ENCODE measurements around the gene DYRK2. TPM values are rescaled to one million over a fixed set of nuclear protein-coding genes. Genes with fewer than 3 reads are reported as not detected.

The DYRK2 gene
- total RNA-seq, 2 experiments from 2014 or later, result 31.3 to 31.8 TPM

DNA sequence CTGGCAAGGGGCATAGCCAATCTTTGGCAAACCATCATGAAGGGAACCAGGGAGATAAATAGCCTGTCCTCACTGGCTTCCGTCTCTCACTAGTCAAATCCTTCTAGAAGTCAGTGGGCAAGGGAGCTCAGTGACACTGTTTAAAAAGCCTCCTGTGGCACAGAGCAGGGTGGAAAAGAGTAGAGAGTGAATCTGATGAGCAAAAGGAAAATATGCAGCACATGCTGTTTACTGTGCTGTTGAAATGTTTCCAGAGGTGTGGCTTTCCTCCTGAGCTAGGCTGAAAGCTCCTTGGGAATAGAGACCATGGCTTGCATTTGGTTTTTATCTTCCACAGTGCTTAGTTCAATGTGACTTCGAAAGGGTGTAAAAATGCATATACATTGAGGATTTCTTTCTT lies 7.7 kb upstream of the DYRK2 start:
- ChIA-PET POLR2A (no interaction called here), CTCF (no interaction called here)

DNA sequence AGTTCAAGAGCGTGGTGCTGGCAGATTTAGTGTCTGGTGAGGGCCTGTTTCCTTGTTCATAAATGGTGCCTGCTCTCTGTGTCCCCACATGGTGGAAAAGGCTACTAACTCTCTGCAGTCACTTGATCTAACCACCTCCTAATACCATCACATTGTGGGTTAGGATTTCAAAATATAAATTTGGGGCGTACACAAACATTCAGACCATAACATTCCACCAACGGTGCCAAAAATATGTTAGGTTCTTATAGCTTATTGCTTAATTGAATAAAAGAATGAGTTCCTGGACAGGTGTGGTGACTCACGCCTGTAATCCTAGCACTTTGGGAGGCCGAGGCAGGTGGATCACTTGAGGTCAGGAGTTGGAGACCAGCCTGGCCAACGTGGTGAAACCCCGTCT lies 3.4 kb upstream of the DYRK2 start:
- POLR2A ChIA-PET, result no interaction called here
- CTCF ChIA-PET, result no interaction called here

DNA sequence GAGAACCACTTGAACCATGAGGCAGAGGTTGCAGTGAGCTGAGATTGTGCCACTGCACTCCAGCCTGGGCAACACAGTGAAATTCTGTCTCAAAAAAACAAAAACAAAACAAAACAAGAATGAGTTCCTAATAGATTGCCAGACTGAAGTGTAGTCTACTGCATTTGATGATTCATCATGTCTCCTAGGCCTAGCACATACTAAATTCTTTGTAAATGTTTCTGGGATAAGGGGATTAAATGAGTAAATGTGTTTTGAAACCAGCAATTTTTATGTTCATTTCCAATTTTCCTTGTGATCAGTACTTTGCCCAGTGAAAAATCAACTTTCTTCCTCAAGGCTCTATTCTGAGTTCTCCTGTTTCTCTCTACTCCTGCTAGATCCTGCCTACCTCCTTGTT lies 2.9 kb upstream of the DYRK2 start:
- POLR2A ChIA-PET, result no interaction called here
- CTCF ChIA-PET, result no interaction called here

DNA sequence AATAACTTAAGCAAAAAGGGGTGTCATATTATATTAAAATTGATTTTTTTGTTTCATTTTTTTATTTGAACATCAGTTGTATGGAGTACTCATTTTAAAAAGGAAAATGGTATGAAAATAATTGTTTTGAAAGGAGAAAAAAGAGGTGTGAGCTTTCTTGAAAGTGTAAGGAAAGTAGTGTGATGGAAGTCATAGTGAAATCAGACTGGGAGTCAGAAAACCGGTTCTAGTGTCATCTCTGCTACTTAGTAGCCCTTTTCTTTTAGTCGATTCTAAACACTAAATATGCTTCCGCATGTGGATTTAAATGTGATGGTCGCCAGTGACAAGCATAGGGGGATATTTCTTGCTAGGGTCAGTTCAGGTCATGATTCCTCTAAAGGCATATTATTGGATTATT lies 1.8 kb upstream of the DYRK2 start:
- ChIA-PET CTCF (interaction anchor here (0.9 kb wide), 1 partner anchor 296 kb away, joined by 6 read pairs; no protein-coding TSS in a partner anchor), POLR2A (no interaction called here)

DNA sequence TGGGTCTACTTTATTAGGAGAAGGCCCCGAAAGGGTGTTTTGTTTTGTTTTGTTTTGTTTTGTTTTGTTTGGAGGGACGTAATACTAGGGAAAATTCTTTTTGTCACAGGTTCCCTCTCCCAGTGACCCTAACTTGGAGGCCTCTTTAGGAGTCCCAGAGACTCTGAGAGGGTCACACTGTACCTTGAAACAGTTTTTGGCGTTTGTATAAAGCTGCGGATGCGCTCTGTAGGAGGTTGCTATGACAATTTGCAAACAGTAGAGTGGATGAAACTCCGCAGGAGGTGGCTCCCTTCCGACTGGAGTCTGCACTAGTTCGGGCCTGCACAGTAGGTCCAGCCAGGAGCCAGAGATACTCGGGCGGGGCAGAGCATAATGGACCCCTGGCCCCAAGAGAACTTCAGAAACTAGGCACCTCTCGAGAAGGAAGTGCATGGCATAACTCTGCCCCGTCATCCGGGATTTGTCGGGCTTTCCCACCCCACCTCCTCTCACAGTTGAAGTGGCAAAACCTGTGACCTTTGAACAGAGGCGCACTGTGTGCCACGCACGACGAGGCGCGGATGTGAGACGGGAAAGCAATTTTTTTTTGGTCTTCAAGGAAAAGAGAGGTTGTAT lies 1.3 kb upstream of the DYRK2 start:
- CTCF ChIA-PET, result interaction anchor here (1.2 to 1.6 kb wide), 3 partner anchors 8 to 17 kb away, joined by 3 to 5 read pairs (median 4); no protein-coding TSS in a partner anchor
- POLR2A ChIA-PET, result interaction anchor here (1.3 kb wide), 1 partner anchor 377 kb away, joined by 5 read pairs; the partner anchor contains the start of gene CAND1

DNA sequence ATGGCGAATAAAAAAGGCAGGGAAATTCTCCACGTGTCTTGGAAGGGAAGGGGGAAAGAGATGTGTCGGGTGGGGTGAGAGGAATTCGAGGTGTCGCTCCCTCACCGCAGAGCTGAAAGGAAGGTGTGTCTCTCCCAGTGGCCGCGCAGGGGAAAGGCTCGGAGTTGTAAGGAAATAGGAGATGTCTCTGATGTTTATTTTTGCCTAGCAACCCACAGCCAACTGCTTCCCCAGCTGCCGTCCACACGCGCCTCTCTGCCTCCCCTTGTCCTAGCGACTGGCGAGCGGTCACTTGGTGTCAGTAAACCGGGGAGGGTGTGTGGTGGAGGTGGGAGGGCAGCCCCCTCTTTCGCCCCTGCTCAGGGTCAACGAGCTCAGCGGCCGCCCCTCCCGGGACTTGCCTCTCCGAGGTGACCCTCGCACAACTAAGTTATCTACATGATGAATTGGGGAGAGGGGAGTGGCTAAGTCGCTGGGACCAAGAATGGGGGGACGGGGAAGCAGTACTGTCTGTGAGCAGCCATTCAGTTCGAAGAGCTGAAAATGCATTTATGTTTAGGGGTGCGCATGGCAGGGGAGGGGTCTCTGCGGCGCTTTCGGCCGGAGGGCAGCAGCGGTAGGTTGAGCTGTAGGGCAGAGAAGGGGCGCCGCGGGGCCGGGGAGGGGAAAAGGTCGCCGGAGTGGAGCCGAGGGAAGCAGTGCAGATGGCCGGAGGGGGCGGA lies 585 bp upstream of the DYRK2 start:
- ChIA-PET CTCF (interaction anchor here (0.6 to 1.6 kb wide), 4 partner anchors 9 to 292 kb away, joined by 3 to 5 read pairs (median 4); no protein-coding TSS in a partner anchor), POLR2A (interaction anchor here (0.6 to 1.5 kb wide), 5 partner anchors 17 to 674 kb away, joined by 3 to 10 read pairs (median 5); partner anchors contain the start of gene CAND1)

DNA sequence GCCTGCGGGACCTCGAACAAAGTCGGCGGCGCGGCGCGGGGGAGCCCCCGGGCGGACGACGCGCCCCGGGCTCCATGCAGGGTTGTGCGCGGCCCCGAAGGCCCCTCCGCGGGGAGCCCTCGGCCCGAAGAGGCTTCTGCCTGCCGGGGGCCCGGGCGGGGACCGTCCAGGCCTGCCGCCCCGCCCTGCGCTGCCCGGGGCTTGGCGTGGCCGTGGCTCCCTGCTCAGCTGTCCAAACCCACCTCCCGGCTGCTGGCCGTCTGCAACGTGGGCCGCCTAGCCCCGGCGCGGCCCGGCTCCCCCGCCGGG lies 670 bp downstream of the DYRK2 start:
- POLR2A ChIA-PET, result interaction anchor here (0.6 to 1.5 kb wide), 3 partner anchors 19 to 197 kb away, joined by 3 to 5 read pairs (median 5); no protein-coding TSS in a partner anchor
- CTCF ChIA-PET, result interaction anchor here (1.6 kb wide), 1 partner anchor 10 kb away, joined by 3 read pairs; no protein-coding TSS in a partner anchor

DNA sequence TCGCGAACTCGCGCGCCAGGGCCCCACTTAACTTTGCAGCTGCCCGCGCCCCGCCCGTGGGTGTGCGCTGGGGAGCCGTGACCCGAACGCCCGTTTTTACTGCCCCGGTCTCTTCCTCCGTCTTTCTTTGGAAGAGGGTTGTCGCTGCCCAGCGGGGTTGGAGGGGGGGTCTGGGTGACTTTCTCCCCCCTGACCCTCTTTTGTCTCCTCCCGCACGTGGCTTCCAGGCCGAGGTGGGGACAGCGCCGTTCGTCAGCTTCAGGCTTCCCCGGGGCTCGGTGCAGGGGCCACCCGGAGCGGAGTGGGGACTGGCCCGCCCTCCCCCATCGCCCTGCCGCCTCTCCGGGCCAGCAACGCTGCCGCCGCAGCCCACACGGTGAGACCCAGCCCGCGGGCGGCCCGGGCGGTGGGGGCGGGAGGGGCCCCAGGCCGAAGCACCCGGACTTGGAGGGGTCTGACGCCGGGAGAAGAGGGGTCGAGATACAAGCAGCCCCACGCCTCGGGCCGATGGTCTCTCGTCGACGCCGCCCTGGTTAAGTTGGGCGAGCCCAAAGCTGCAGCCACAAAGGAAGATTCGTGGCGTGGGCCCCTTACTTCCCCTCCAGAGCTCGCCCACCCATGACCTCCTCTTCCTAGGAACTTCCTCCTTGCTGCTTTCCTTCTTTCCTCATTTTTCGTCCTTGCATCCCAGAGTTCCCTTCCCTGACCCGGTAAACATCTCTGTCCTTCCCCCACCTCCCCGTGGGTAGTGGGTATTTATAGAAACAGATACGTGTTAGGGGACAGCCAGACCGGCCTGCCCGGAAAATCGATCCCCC lies 1.2 kb downstream of the DYRK2 start:
- CTCF ChIA-PET, result interaction anchor here (1.1 to 1.2 kb wide), 2 partner anchors 81 to 289 kb away, joined by 3 read pairs; no protein-coding TSS in a partner anchor
- POLR2A ChIA-PET, result interaction anchor here (0.6 kb wide), 2 partner anchors 68 to 188 kb away, joined by 3 to 4 read pairs; no protein-coding TSS in a partner anchor

DNA sequence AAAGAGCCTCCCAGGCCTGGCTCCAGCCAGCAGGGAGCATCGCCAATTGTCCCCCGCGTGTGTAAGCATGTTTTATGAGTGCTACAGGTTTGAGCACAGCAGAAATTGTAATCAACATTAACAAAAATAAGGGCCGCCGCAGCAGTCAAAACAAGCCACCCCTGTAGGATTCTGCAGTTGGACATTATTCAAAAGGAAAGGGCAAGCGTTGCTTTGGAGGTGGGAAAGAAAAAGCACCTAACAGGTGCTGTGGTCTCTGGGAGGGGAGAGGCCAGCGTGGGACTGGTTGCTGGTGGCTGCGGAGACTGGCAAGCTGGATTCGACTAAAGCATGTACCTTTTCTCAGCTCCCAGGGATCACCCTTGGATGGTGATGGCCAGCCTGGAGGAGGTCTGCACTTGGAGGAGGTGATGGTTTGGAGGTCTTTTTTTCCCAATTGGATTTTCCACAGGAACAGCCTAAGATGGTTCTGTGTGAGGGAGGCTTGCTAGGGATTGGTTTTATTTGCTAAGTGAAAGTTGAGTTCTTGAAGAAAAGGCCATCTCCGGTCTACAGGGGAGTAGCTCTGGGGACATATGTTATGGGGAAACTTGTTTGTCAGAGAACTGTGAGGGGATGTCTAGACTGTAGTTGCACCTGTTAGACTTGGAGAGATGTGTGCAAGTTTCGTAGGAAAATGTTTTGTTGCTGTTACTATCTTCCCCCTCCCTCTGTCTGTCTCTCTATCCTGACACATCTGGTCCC lies 2.0 kb downstream of the DYRK2 start:
- POLR2A ChIA-PET, result no interaction called here
- CTCF ChIA-PET, result interaction anchor here (0.6 to 1.2 kb wide), 3 partner anchors 81 to 288 kb away, joined by 3 read pairs; no protein-coding TSS in a partner anchor

DNA sequence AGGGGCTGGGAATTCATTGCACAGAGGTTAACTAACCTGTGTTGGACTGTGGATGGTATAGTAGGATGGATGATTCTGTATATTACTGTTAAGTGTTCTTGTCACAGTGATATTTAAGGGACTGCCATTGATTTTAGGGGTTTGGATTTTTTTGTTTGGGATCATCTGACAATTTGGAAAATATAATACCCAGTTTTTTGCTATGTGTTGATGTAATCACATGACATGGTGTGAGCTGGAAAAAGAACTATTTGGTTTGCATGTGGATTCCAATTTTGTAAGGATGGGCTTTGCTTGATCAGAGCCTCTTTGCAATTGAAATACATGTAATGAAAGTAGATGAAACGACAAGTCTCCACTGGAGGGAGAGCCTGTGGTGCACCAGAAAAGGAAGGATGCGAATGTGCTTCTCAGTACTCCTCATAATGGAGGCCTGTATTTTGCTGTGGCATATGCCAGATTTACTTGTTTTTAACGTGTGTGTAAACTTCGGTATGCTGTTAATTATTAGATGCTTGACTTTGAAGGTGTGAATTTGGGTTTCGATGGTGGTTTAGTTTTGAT lies 2.7 kb downstream of the DYRK2 start:
- ChIA-PET CTCF (interaction anchor here (0.6 to 1.2 kb wide), 2 partner anchors 115 to 287 kb away, joined by 3 read pairs; no protein-coding TSS in a partner anchor), POLR2A (no interaction called here)

DNA sequence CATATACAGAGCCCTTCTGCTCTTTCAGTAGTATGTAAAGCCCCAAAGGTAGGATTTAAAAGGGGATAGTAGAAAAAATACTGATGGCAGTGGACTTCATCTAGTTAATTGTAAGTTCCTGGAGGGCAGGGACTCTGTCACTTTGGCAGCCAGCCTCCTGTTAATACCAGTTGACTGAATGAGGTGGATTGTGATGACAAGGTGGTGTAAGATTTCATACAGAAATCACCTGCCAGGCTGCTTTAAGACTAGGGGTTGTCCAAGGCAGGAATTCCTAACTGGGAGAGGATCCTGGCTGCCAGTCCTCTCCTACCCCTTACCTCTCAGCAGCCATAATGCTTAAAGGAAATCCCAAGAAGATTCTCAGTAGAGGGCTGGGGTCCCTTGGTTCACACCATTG lies 7.3 kb downstream of the DYRK2 start:
- CTCF ChIA-PET, result no interaction called here
- POLR2A ChIA-PET, result no interaction called here

DNA sequence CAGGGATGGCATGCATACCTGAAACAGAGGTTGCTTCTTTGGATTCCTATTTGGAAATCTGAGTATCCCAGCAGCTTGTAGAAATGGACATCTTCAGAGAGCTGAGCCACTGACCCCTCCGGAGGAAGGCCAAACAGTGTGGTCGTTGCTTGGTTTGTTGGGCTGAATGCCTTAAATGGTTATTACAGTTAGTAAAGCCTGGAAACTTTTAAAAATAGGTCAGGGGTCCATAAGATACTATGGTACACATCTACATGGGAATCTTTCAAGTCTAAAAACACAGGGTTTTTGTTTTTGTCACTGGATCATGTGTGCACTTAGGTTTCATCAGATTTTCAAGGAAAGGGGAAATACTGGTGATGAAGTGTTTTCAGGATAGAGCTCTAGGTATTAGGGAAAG lies 7.7 kb downstream of the DYRK2 start:
- POLR2A ChIA-PET, result no interaction called here
- CTCF ChIA-PET, result no interaction called here

DNA sequence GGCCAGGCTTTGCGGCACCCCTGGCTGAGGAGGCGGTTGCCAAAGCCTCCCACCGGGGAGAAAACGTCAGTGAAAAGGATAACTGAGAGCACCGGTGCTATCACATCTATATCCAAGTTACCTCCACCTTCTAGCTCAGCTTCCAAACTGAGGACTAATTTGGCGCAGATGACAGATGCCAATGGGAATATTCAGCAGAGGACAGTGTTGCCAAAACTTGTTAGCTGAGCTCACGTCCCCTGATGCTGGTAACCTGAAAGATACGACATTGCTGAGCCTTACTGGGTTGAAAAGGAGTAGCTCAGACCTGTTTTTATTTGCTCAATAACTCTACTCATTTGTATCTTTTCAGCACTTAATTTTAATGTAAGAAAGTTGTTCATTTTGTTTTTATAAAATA lies 9.9 kb downstream of the DYRK2 start:
- CTCF ChIA-PET, result no interaction called here
- POLR2A ChIA-PET, result no interaction called here

DNA sequence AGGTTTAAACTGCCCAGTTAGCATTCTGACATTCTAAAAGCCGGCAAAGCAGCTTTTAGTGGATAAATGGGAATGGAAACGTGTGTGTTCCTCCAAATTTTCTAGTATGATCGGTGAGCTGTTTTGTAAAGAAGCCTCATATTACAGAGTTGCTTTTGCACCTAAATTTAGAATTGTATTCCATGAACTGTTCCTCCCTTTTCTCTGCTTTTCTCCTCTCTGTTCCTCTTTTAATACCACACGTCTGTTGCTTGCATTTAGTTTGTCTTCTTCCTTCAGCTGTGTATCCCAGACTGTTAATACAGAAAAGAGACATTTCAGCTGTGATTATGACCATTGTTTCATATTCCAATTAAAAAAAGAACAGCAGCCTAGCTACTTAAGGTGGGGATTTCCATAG lies 10.7 kb downstream of the DYRK2 start:
- ChIA-PET POLR2A (no interaction called here), CTCF (no interaction called here)

DNA sequence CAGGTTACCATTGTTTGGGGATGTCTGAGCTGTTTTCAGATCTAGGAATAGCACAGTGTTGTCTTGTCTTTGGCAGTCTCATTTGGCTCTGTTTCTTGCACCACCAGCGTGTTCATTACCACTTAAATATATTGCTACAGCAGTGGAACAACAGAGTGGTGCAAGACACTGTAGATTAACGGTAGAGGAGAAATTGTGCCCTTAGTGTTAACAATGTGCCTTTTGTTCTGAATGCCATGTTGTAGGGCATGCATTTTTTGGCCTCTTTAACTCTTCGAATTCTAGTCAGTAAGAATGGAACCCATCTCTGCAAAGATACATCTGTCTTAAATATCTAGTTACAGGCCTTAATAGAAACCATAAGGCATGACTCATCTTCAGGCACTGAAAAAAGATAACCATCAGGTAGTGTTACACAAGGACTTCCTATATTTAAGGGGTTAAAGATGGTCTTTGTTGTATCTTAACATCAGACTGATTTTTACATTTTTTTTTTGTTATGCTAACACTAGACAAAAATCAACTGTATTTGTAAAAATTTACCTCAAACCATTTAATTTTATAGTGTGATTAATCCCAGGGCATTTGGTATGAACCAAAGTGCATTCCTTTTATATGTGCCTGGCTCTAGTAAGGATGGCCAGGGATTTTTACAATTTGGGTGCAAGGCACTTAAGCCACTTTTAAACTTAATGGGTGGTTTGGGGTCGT lies 12.9 kb downstream of the DYRK2 start:
- CTCF ChIA-PET, result no interaction called here
- POLR2A ChIA-PET, result interaction anchor here (0.6 kb wide), 1 partner anchor 209 kb away, joined by 4 read pairs; no protein-coding TSS in a partner anchor

DNA sequence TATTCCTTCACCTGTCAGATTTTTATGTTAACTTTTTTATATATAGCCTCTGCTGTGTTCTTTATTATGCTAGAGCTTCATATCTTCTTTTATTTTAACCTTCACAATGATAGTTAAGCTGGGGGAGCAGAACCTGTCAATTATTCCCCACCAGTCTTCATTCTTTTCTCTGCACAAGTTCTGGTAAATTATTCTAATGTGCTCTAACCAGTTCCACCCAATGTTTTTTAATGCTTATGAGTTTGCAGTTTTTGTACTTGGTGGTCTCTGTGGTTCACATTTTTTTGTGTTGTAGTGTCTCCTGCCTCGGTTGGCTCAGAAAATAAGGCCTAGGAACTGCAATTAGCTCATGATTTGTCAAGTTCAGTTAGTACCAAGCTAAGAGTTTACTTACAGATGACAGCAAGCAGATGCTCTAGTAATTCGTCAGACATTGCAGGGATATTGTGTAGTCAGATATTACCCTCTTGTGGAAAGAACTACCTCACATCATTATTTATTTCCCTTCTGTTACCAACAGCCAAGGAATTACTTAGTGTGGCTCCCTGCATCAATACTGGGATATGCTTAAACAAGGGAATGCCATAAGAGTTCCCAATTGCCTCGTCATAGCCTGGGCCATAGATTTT lies 14.5 kb downstream of the DYRK2 start:
- ChIA-PET CTCF (no interaction called here), POLR2A (no interaction called here)

DNA sequence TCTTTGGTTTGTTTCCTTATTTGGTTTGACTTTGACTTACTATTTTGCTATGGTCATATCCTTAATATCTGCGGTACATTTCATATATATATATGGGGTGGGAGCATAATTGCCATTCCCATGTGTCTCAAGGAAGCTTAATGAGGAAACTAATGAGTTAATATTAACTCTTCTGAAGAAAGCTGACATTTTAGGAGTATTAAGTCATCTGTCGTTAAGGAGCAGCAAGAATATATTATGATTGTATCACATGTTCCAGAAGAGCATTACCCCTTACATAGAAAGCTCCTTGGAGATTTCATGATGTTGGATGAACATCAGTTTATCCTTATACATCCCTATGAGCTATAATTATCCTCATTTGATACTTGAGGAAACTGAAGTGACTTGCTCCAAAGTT lies 15.6 kb downstream of the DYRK2 start:
- CTCF ChIA-PET, result no interaction called here
- POLR2A ChIA-PET, result no interaction called here

DNA sequence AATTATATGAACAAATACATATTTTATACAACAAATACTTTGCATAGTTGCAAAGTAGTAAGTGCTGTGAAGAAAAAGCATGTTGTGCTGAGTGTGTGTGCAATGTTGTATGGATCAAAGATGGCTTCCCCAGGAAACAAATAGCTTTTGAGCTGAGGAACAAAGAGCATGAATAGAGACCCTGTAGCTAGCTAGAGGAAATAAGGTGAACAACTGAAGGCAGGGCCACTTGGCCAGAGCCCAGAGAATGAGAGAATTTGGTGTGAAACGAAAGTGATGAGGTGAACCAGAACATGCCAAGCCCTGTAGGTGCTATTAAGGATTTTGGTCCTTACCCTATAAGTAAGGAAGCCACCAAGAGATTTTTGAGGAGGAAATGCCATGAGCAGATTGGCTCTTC lies 17.1 kb downstream of the DYRK2 start:
- ChIA-PET CTCF (no interaction called here), POLR2A (no interaction called here)
